DMS114 treated with DMSO at 0.1 percent for 48 hours (cell line): ENCODE results near the gene ESR1.

Experiments
- DNase-seq: peaks from one replicate; lab custom pipeline; 2025; ENCODE audit not compliant: unreplicated experiment; lab: John Stamatoyannopoulos, UW

The ESR1 gene

GRCh38 chr6:152089992-152090391 is 282.5 kb downstream of the ESR1 start:
- DNase-seq: no peak

GRCh38 chr6:152091201-152091600 is 283.7 kb downstream of the ESR1 start:
- DNase-seq: no peak

- DNase-seq: no peak
Measured at GRCh38 chr6:152091851-152092341, 284.4 kb downstream of the ESR1 start.

GRCh38 chr6:152093711-152094110 is 286.2 kb downstream of the ESR1 start:
- DNase-seq: no peak

GRCh38 chr6:152094276-152094675 is 286.8 kb downstream of the ESR1 start:
- DNase-seq: no peak

- DNase-seq: no peak
Measured at GRCh38 chr6:152094992-152095592, 287.6 kb downstream of the ESR1 start.

- no peak for DNase-seq
Measured at GRCh38 chr6:152096863-152097496, 289.5 kb downstream of the ESR1 start.

GRCh38 chr6:152098683-152099082 is 291.2 kb downstream of the ESR1 start:
- DNase-seq: no peak

- DNase-seq: no peak
Measured at GRCh38 chr6:152099446-152100182, 292.1 kb downstream of the ESR1 start.

GRCh38 chr6:152100183-152100618 is 292.7 kb downstream of the ESR1 start:
- DNase-seq: no peak

GRCh38 chr6:152107973-152108372 is 300.5 kb downstream of the ESR1 start:
- no peak for DNase-seq

- no peak for DNase-seq
Measured at GRCh38 chr6:152110886-152111820, 303.7 kb downstream of the ESR1 start.

GRCh38 chr6:152112491-152113261 is 305.2 kb downstream of the ESR1 start:
- DNase-seq: no peak

- DNase-seq: no peak
Measured at GRCh38 chr6:152117156-152118133, 310.0 kb downstream of the ESR1 start.

- no peak for DNase-seq
Measured at GRCh38 chr6:152118224-152118623, 310.7 kb downstream of the ESR1 start.

GRCh38 chr6:152118678-152119077 is 311.2 kb downstream of the ESR1 start:
- no peak for DNase-seq

- DNase-seq: no peak
Measured at GRCh38 chr6:152119831-152120230, 312.3 kb downstream of the ESR1 start.

GRCh38 chr6:152121910-152122309 is 314.4 kb downstream of the ESR1 start:
- DNase-seq: no peak

- no peak for DNase-seq
Measured at GRCh38 chr6:152122434-152122833, 315.0 kb downstream of the ESR1 start.
